ENCODE measurements around the gene TNPO3.

Gene TNPO3

DNA sequence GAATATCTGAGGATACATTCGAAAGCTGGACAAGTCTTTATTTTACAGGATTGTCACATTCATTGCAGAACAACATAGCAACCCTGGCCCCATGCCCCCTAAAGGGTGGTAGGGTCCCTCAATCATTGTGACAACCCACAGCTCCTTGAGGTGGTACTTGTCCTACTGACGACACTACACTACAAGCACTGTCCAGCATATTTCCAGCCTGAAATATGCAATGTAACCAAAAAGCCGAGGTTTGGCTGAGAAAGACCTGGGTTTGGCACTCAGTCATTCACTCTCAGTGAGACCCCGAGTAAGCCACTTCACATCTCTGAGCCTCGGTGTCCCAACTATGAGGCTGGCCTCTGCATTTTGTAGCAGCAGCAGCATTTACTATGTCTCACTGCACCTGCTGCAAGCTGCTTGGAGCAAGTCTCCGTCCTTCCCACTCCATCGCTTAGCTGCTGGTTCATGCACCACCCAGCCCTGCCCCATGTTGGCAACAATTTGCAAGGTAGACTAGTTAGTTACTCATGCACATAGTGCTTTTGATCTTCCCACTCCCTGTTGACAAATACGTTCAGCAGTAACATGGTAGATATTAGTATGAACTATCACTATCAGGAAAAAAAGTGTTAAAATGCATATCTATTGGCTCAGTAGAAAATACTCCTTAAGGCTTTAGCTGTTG is 43.6 kb upstream of the TNPO3 start:
- no CpG with 5 or more reads among the region's 8 CpGs for WGBS (ENCODE audit: extremely low coverage, insufficient coverage, insufficient read length)
- H3K4me2 ChIP-seq (ENCODE audit: low read length), result no peak overlapping the region
- no peak overlapping the region for H3K27ac ChIP-seq (ENCODE audit: low read depth, low read length)
- no peak overlapping the region for H2BK120ac ChIP-seq (ENCODE audit: insufficient read depth, low read length, poor library complexity)
- H3K23ac ChIP-seq (ENCODE audit: low read length), result no peak overlapping the region
- H3K4me3 ChIP-seq (ENCODE audit: low read depth, low read length), result no peak overlapping the region
- H4K8ac ChIP-seq (ENCODE audit: low read depth, low read length), result no peak overlapping the region
- no peak overlapping the region for H2AFZ ChIP-seq (ENCODE audit: insufficient read depth, low read length, poor library complexity)
- no peak for DNase-seq
- H4K91ac ChIP-seq (ENCODE audit: low read depth, low read length), result no peak overlapping the region
- no peak overlapping the region for H2BK12ac ChIP-seq (ENCODE audit: low read length)
- no peak overlapping the region for H3K14ac ChIP-seq (ENCODE audit: low read length)
- no peaks in the 10 kb centered on the region for H3K27me3 ChIP-seq (ENCODE audit: insufficient read depth, low read length)
- H3K79me2 ChIP-seq (ENCODE audit: control insufficient read depth, insufficient read depth, low read length, poor library complexity), result no peaks in the 10 kb centered on the region
- no peak overlapping the region for H2BK5ac ChIP-seq (ENCODE audit: low read depth, low read length, poor library complexity)
- H3K18ac ChIP-seq (ENCODE audit: low read length), result no peak overlapping the region
- no peak overlapping the region for H4K12ac ChIP-seq (ENCODE audit: low read depth, low read length)
- H3K4me1 ChIP-seq (ENCODE audit: control insufficient read depth in 1 of 2, insufficient read depth in 2 of 2, low read length in 2 of 2), result no peaks in the 10 kb centered on the region
- H3K9ac ChIP-seq (ENCODE audit: low read length), result no peak overlapping the region
- no peak overlapping the region for H2AK5ac ChIP-seq (ENCODE audit: low read length)
- H3K36me3 ChIP-seq (ENCODE audit: control insufficient read depth in 1 of 2, insufficient read depth in 2 of 2, low read length in 2 of 2), result no peaks in the 10 kb centered on the region
- no peaks in the 10 kb centered on the region for H3K9me3 ChIP-seq (ENCODE audit: insufficient read depth, low read depth, low read length)
- no peak overlapping the region for H3K4ac ChIP-seq (ENCODE audit: low read depth, low read length)
- no peaks in the 10 kb centered on the region for H3K79me1 ChIP-seq (ENCODE audit: low read length)

DNA sequence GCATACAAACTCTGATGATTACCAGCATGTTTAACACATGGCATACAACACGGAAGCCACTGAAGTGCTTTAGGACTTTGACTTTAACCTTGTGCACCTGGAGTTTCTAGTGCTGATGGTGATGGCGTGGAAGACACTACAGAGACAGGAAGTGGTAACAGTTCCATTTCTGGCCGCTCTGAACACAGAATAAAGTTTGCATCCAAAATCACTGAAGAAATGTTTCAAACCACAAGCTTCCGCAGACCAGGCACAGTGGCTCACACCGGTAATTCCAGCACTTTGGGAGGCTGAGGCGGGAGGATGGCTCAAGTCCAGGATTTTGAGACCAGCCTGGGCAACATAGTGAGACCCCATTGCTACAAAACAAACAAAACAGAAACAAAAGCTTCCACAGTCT is 40.3 kb upstream of the TNPO3 start:
- H3K36me3 ChIP-seq (ENCODE audit: control insufficient read depth in 1 of 2, insufficient read depth in 2 of 2, low read length in 2 of 2), result no peaks in the 10 kb centered on the region
- no peak overlapping the region for H3K23ac ChIP-seq (ENCODE audit: low read length)
- H3K27ac ChIP-seq (ENCODE audit: low read depth, low read length), result no peak overlapping the region
- H2AFZ ChIP-seq (ENCODE audit: insufficient read depth, low read length, poor library complexity), result no peak overlapping the region
- no peak overlapping the region for H4K12ac ChIP-seq (ENCODE audit: low read depth, low read length)
- no peak overlapping the region for H3K4me3 ChIP-seq (ENCODE audit: low read depth, low read length)
- H3K4me2 ChIP-seq (ENCODE audit: low read length), result no peak overlapping the region
- no peak overlapping the region for H4K91ac ChIP-seq (ENCODE audit: low read depth, low read length)
- no peaks in the 10 kb centered on the region for H3K79me2 ChIP-seq (ENCODE audit: control insufficient read depth, insufficient read depth, low read length, poor library complexity)
- no peaks in the 10 kb centered on the region for H3K9me3 ChIP-seq (ENCODE audit: insufficient read depth, low read depth, low read length)
- no peak overlapping the region for H4K8ac ChIP-seq (ENCODE audit: low read depth, low read length)
- no CpG with 5 or more reads among the region's 6 CpGs for WGBS (ENCODE audit: extremely low coverage, insufficient coverage, insufficient read length)
- no peak overlapping the region for H2AK5ac ChIP-seq (ENCODE audit: low read length)
- no peak overlapping the region for H3K18ac ChIP-seq (ENCODE audit: low read length)
- H2BK5ac ChIP-seq (ENCODE audit: low read depth, low read length, poor library complexity), result no peak overlapping the region
- H3K4ac ChIP-seq (ENCODE audit: low read depth, low read length), result no peak overlapping the region
- no peak overlapping the region for H2BK120ac ChIP-seq (ENCODE audit: insufficient read depth, low read length, poor library complexity)
- H3K14ac ChIP-seq (ENCODE audit: low read length), result no peak overlapping the region
- H3K9ac ChIP-seq (ENCODE audit: low read length), result no peak overlapping the region
- no peak overlapping the region for H2BK12ac ChIP-seq (ENCODE audit: low read length)
- no peaks in the 10 kb centered on the region for H3K79me1 ChIP-seq (ENCODE audit: low read length)
- no peaks in the 10 kb centered on the region for H3K27me3 ChIP-seq (ENCODE audit: insufficient read depth, low read length)
- H3K4me1 ChIP-seq (ENCODE audit: control insufficient read depth in 1 of 2, insufficient read depth in 2 of 2, low read length in 2 of 2), result no peaks in the 10 kb centered on the region
- no peak for DNase-seq

DNA sequence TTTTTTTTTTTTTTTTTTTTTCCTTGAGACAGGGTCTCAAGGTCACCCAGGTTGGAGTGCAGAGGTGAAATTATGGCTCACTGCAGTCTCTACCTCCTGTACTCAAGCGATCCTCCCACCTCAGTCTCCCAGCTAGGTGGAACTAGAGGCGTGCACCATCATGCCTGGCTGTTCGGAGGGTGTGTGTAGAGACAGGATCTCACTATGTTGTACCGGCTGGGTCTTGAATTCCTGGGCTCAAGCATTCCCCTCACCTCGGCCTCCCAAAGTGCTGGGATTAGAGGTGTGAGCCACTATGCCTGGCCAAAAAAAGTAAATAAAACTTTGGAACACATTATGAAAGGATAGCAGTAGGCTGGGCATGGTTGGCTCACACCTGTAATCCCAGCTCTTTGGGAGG is 39.6 kb upstream of the TNPO3 start:
- Histone ChIP-seq H4K91ac (ENCODE audit: low read depth, low read length) (no peak overlapping the region), H3K79me2 (ENCODE audit: control insufficient read depth, insufficient read depth, low read length, poor library complexity) (no peaks in the 10 kb centered on the region), H3K9me3 (ENCODE audit: insufficient read depth, low read depth, low read length) (no peaks in the 10 kb centered on the region), H3K4me2 (ENCODE audit: low read length) (no peak overlapping the region), H4K12ac (ENCODE audit: low read depth, low read length) (no peak overlapping the region), H2BK5ac (ENCODE audit: low read depth, low read length, poor library complexity) (no peak overlapping the region), H3K79me1 (ENCODE audit: low read length) (no peaks in the 10 kb centered on the region), H3K14ac (ENCODE audit: low read length) (no peak overlapping the region), H2AFZ (ENCODE audit: insufficient read depth, low read length, poor library complexity) (no peak overlapping the region), H3K36me3 (ENCODE audit: control insufficient read depth in 1 of 2, insufficient read depth in 2 of 2, low read length in 2 of 2) (no peaks in the 10 kb centered on the region), H3K4me3 (ENCODE audit: low read depth, low read length) (no peak overlapping the region), H3K9ac (ENCODE audit: low read length) (no peak overlapping the region), H4K8ac (ENCODE audit: low read depth, low read length) (no peak overlapping the region), H3K4ac (ENCODE audit: low read depth, low read length) (no peak overlapping the region), H3K27me3 (ENCODE audit: insufficient read depth, low read length) (peaks cover 2% of the 10 kb centered on the region), H2AK5ac (ENCODE audit: low read length) (no peak overlapping the region), H3K27ac (ENCODE audit: low read depth, low read length) (no peak overlapping the region), H2BK12ac (ENCODE audit: low read length) (no peak overlapping the region), H3K18ac (ENCODE audit: low read length) (no peak overlapping the region), H2BK120ac (ENCODE audit: insufficient read depth, low read length, poor library complexity) (no peak overlapping the region), H3K4me1 (ENCODE audit: control insufficient read depth in 1 of 2, insufficient read depth in 2 of 2, low read length in 2 of 2) (no peaks in the 10 kb centered on the region), H3K23ac (ENCODE audit: low read length) (no peak overlapping the region)
- DNase-seq, result no peak
- no CpG with 5 or more reads among the region's 5 CpGs for WGBS (ENCODE audit: extremely low coverage, insufficient coverage, insufficient read length)

DNA sequence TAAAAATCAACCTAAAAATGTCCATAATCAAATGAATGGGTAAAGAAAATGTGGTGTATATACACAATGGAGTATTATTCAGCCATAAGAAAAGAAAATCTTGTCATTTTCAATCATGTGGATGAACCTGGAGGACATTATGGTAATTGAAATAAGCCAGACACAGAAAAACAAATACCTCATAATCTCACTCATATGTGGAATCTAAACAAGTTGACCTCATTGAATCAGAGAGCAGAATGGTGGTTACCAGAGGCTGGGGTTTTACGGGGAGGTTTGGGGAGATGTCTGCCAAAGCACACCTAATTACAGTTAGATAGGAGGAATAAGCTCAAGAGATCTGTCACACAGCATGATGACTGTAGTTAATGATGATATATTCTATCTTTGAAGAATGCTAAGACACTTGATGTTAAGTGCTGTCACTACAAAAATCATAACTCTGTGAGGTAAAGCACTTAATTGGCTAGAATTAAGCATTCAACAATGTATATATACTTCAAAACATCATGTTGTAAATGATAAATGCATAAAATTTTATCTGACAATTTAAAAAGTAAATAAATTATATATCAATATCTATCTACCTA is 39.1 kb upstream of the TNPO3 start:
- no peak overlapping the region for H3K23ac ChIP-seq (ENCODE audit: low read length)
- no peak overlapping the region for H2BK12ac ChIP-seq (ENCODE audit: low read length)
- no peak overlapping the region for H3K4ac ChIP-seq (ENCODE audit: low read depth, low read length)
- H4K12ac ChIP-seq (ENCODE audit: low read depth, low read length), result no peak overlapping the region
- no peak overlapping the region for H3K27ac ChIP-seq (ENCODE audit: low read depth, low read length)
- H3K4me1 ChIP-seq (ENCODE audit: control insufficient read depth in 1 of 2, insufficient read depth in 2 of 2, low read length in 2 of 2), result no peaks in the 10 kb centered on the region
- H3K36me3 ChIP-seq (ENCODE audit: control insufficient read depth in 1 of 2, insufficient read depth in 2 of 2, low read length in 2 of 2), result no peaks in the 10 kb centered on the region
- H3K27me3 ChIP-seq (ENCODE audit: insufficient read depth, low read length), result peaks cover 2% of the 10 kb centered on the region
- no CpG with 5 or more reads among the region's 1 CpG for WGBS (ENCODE audit: extremely low coverage, insufficient coverage, insufficient read length)
- no peak overlapping the region for H3K14ac ChIP-seq (ENCODE audit: low read length)
- H3K9ac ChIP-seq (ENCODE audit: low read length), result no peak overlapping the region
- H2AK5ac ChIP-seq (ENCODE audit: low read length), result no peak overlapping the region
- no peak overlapping the region for H4K8ac ChIP-seq (ENCODE audit: low read depth, low read length)
- H3K79me1 ChIP-seq (ENCODE audit: low read length), result no peaks in the 10 kb centered on the region
- H2AFZ ChIP-seq (ENCODE audit: insufficient read depth, low read length, poor library complexity), result no peak overlapping the region
- H3K9me3 ChIP-seq (ENCODE audit: insufficient read depth, low read depth, low read length), result no peaks in the 10 kb centered on the region
- no peak overlapping the region for H3K4me3 ChIP-seq (ENCODE audit: low read depth, low read length)
- no peak for DNase-seq
- no peaks in the 10 kb centered on the region for H3K79me2 ChIP-seq (ENCODE audit: control insufficient read depth, insufficient read depth, low read length, poor library complexity)
- no peak overlapping the region for H2BK5ac ChIP-seq (ENCODE audit: low read depth, low read length, poor library complexity)
- H4K91ac ChIP-seq (ENCODE audit: low read depth, low read length), result no peak overlapping the region
- no peak overlapping the region for H2BK120ac ChIP-seq (ENCODE audit: insufficient read depth, low read length, poor library complexity)
- H3K18ac ChIP-seq (ENCODE audit: low read length), result no peak overlapping the region
- H3K4me2 ChIP-seq (ENCODE audit: low read length), result no peak overlapping the region

Measured in trophoblast cell (in vitro differentiated cells and primary cell).